Peyer's patch (tissue), 4 donors: Measurements from ENCODE around the gene IFT52. TPM values are rescaled to one million over a fixed set of nuclear protein-coding genes. Genes with fewer than 3 reads are reported as not detected.
"Not testable (repeated sequence)": the region's sequence is repeated elsewhere in the genome, so short reads cannot be mapped to it uniquely, and the experiment has no call there.

ENCODE experiments used
- DNase-seq, 3 donors: peaks; one replicate each; pipeline ENCODE4 v3.0.0-alpha.2; 2017 to 2019
- H3K27ac ChIP-seq, 4 donors: fragments of 200-600 bp; sonication (generic); one replicate each; pipeline ENCODE4 v1.5.1; 2016 to 2019
- H3K27me3 ChIP-seq, 2 donors: fragments of 200-600 bp; sonication (generic); one replicate each; pipeline ENCODE4 v1.5.1; 2019
- H3K36me3 ChIP-seq, 3 donors: fragments of 200-600 bp; sonication (generic); one replicate each; pipeline ENCODE4 v1.5.1; 2016 to 2019
- H3K4me1 ChIP-seq, 4 donors: fragments of 200-600 bp; sonication (generic); one replicate each; pipeline ENCODE4 v1.5.1; 2016 to 2019
- H3K4me3 ChIP-seq, 4 donors: fragments of 200-600 bp; sonication (generic); 1 replicate in 3 of 4; 2 replicates in 1 of 4; pipeline ENCODE4 v1.5.1; 2016 to 2019; ENCODE audit warnings: mild to moderate bottlenecking in 1 of 4
- H3K9me3 ChIP-seq, 4 donors: fragments of 200-600 bp; sonication (generic); one replicate each; pipeline ENCODE4 v1.5.1; 2016 to 2019; ENCODE audit warnings: mild to moderate bottlenecking in 1 of 4
- POLR2A ChIP-seq, 2 donors: fragments of 450-650 bp; IDR thresholded peaks; one replicate each; pipeline ENCODE4 v1.5.1; 2017; ENCODE audit warnings: antibody characterized with exemption in 2 of 2, mild to moderate bottlenecking in 2 of 2, moderate library complexity in 2 of 2
- total RNA-seq, 4 donors: library from RNA; depleted of rRNA; stranded (reverse); fragments of >200 nt; gene quantifications; one replicate each; pipeline ENCODE4 v1.1.0, GENCODE V29; 2016
- TF ChIP-seq, protein P1 (sequence below), 6 experiments: fragments of 450-650 bp in 4 of 6; fragments of 200-600 bp in 2 of 6; sonication (generic) in 1 of 6; IDR thresholded peaks; one replicate each; pipeline ENCODE4 v1.5.1; 2017 to 2019; ENCODE audit warnings: antibody characterized with exemption in 6 of 6, mild to moderate bottlenecking in 3 of 6, moderate library complexity in 1 of 6

Gene IFT52
- total RNA-seq, 4 donors from 2014 or later: 15.7 to 30.8 (median 17.0) TPM

DNA sequence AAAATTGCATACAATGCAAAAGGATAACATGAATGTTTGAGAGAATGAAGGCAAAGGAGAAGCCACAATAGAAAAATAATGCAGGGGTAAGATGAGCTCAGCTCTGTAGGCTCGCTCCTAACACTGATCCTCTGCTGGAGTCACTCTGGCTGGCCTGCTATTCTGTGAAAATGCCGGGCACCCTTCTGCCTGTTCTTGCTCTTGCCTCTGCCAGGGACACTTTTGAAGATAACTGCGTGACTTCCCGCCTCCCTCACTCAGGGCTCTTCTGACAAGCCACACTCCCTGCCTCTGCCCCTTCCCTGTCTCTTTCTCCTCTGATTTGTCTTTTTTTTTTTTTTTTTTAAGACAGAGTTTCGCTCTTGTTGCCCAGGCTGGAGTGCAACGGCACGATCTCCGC, 40.9 kb downstream of the IFT52 start:
- no peaks in the 10 kb centered on the region for H3K4me1 ChIP-seq
- no peak for DNase-seq
- no peak overlapping the region for H3K27ac ChIP-seq
- H3K4me3 ChIP-seq: no peak overlapping the region
- H3K36me3 ChIP-seq: peaks cover 0 to 10% (median 0%) of the 10 kb centered on the region in 3 donors
- no peaks in the 10 kb centered on the region for H3K27me3 ChIP-seq
- TF ChIP-seq, protein P1, sequence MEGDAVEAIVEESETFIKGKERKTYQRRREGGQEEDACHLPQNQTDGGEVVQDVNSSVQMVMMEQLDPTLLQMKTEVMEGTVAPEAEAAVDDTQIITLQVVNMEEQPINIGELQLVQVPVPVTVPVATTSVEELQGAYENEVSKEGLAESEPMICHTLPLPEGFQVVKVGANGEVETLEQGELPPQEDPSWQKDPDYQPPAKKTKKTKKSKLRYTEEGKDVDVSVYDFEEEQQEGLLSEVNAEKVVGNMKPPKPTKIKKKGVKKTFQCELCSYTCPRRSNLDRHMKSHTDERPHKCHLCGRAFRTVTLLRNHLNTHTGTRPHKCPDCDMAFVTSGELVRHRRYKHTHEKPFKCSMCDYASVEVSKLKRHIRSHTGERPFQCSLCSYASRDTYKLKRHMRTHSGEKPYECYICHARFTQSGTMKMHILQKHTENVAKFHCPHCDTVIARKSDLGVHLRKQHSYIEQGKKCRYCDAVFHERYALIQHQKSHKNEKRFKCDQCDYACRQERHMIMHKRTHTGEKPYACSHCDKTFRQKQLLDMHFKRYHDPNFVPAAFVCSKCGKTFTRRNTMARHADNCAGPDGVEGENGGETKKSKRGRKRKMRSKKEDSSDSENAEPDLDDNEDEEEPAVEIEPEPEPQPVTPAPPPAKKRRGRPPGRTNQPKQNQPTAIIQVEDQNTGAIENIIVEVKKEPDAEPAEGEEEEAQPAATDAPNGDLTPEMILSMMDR (IDR thresholded peaks at IDR 0.05): no peak
- no peak for TF ChIP-seq POLR2A (IDR thresholded peaks at IDR 0.05)
- no peaks in the 10 kb centered on the region for H3K9me3 ChIP-seq

DNA sequence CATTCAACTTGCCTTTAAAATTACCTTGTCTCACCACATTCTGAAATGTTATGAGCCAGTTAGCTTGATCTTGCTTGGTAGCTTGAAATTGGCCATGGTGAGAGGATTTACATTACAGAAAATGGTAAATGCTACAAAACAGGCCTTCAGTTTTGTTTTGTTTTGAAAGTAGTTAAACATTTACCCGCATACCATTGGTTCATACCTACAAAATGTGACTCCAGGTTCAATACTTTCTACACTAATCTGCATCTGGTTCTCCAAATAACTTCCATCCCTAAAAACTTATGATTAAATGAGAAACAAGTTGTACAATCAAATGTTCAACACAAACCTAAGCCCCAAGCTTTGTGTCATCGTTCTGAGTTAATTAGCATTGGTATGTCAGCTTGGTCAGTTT, 45.7 kb downstream of the IFT52 start:
- Histone ChIP-seq H3K9me3 (no peaks in the 10 kb centered on the region), H3K36me3 (peaks cover 0 to 51% (median 0%) of the 10 kb centered on the region in 3 donors), H3K4me3 (no peak overlapping the region), H3K27ac (no peak overlapping the region), H3K4me1 (no peaks in the 10 kb centered on the region), H3K27me3 (no peaks in the 10 kb centered on the region)
- no peak for TF ChIP-seq POLR2A (IDR thresholded peaks at IDR 0.05)
- TF ChIP-seq, protein P1 (IDR thresholded peaks at IDR 0.05): no peak
- no peak for DNase-seq

DNA sequence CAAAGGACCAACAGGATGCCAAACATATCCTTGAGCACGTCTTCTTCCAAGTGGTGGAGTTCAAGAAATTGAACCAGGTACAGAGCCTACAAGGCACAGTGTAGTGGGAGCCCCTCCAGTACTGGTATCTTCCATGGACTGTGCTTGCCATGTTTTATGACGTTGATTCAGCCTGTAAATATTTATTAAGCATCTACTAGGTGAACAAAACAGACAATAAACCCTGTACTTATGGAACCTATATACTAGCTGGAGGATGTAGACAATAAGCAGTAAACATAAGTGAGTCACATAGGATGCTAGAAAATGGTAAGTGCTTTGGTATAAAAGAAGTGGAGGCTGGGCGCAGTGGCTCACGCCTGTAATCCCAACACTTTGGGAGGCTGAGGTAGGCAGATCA, 51.8 kb downstream of the IFT52 start:
- H3K27ac ChIP-seq: no peak overlapping the region
- H3K36me3 ChIP-seq: peaks cover 0 to 62% (median 0%) of the 10 kb centered on the region in 3 donors
- TF ChIP-seq, protein P1 (IDR thresholded peaks at IDR 0.05): no peak
- no peak for TF ChIP-seq POLR2A (IDR thresholded peaks at IDR 0.05)
- DNase-seq: no peak
- no peaks in the 10 kb centered on the region for H3K27me3 ChIP-seq
- no peaks in the 10 kb centered on the region for H3K4me1 ChIP-seq
- H3K9me3 ChIP-seq: no peaks in the 10 kb centered on the region
- no peak overlapping the region for H3K4me3 ChIP-seq

DNA sequence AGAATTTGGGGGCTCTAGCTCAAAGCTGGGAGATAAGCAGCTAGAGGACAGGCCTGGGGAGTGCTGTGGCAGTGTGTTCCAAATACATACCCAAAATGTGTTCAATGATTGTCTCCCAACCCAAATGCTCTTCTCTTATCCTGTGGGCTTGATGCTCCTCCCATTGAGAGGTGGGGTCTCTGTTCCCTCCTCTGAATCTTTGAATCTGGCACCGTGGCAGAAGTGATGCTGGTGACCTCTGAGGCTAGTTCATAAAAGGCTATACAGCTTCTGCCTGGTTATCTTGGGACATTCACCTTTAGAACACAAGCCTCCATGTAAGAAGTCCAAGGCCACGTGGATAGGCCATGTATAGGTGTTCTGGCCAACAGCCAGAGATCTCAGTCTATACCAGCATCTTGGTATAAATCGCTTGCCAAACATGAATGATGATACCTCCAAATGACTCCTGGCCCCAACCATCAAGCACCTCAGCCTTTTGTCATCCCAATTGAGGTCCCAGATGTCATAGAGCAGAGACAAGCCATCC, 60.3 kb downstream of the IFT52 start:
- TF ChIP-seq POLR2A (IDR thresholded peaks at IDR 0.05): no peak
- H3K27me3 ChIP-seq: no peaks in the 10 kb centered on the region
- DNase-seq: peak in 1 of 3 donors; percentile 48

DNA sequence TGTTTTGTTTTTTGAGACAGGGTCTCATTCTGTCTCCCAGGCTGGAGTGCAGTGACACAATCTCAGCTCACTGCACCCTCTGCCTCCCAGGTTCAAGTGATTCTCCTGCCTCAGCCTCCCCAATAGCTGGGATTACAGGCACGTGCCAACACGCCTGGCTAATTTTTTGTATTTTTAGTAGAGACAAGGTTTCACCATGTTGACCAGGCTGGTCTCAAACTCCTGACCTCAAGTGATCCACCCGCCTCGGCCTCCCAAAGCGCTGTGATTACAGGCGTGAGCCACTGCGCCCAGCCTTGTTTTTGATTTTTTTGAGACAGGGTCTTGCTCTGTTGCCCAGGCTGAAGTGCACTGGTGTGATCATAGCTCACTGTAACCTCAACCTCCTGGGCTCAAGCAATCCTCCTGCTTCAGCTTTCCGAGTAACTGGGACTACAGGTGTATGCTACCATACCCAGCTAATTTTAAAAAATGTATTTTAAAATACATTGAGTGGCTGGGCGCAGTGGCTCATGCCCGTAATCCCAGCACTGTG, 61.0 kb downstream of the IFT52 start:
- H3K4me3 ChIP-seq, H3K27ac ChIP-seq, H3K36me3 ChIP-seq, H3K9me3 ChIP-seq, H3K4me1 ChIP-seq, H3K27me3 ChIP-seq, DNase-seq: not testable (repeated sequence)

More for the DNA sequence above, 60.3 kb downstream of the IFT52 start:
- H3K4me1 ChIP-seq: no peaks in the 10 kb centered on the region
- H3K27ac ChIP-seq: no peak overlapping the region
- H3K4me3 ChIP-seq: no peak overlapping the region
- no peaks in the 10 kb centered on the region for H3K9me3 ChIP-seq
- peaks cover 0 to 15% (median 0%) of the 10 kb centered on the region in 3 donors for H3K36me3 ChIP-seq

DNA sequence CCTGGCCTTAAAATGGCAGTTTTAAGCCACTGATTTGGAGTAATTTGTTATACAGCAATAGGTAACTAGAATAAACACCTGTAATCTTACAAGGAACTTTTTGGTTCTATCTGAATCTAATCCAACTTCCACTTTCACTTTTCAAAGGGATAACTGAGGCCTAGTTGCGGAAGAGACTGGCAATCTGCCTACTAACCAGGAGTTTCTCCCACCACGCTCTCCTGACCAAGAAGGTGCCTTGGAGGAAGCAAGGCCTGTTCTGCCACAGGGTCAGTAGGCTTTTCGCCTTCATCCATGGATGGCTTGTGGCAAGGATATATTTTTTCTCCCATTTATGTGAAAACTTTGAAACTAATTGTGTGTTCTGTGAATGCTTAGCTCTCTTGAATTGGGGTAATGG, 63.2 kb downstream of the IFT52 start:
- peak overlapping the region in 2 of 4 donors; percentile 13 to 59 for H3K27ac ChIP-seq
- TF ChIP-seq, protein P1 (IDR thresholded peaks at IDR 0.05): no peak
- TF ChIP-seq POLR2A (IDR thresholded peaks at IDR 0.05): no peak
- no peak overlapping the region for H3K4me3 ChIP-seq
- H3K36me3 ChIP-seq: no peaks in the 10 kb centered on the region
- H3K4me1 ChIP-seq: peaks cover 0 to 12% (median 0%) of the 10 kb centered on the region in 4 donors
- no peaks in the 10 kb centered on the region for H3K27me3 ChIP-seq
- H3K9me3 ChIP-seq: no peaks in the 10 kb centered on the region
- DNase-seq: no peak

DNA sequence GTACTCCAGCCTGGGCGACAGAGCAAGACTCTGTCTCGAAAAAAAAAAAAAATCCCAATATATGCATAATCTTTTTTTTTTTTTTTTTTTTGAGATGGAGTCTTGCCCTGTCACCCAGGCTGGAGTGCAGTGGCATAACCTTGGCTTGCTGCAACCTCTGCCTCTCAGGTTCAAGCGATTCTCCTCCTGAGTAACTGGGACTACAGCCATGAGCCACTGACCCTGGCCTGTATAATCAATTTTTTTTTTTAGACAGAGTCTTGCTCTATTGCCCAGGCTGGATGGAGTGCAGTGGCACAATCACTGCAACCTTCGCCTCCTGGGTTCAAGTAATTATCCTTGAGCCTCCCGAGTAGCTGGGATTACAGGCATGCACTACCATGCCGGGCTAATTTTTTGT, 64.4 kb downstream of the IFT52 start:
- H3K27me3 ChIP-seq, H3K4me3 ChIP-seq, H3K27ac ChIP-seq, H3K9me3 ChIP-seq, DNase-seq, H3K36me3 ChIP-seq: not testable (repeated sequence)
- H3K4me1 ChIP-seq: peaks cover 0 to 12% (median 0%) of the 10 kb centered on the region in 4 donors
